ENCODE results near the gene NUP210.

NUP210 gene

GRCh38 chr3:13420045-13420830 lies at the start of gene NUP210:
Gene NUP210 (minus strand): TSS chr3:13420322. CDS start chr3:13420226, 96 bp downstream.
- peak; percentile 24; the same call in 1 of the 2 replicates for TF ChIP-seq CTCF (IDR thresholded peaks at IDR 0.05; ENCODE audit: low read depth, low read length)
- peak within 1 kb of the TSS; percentile 92 for H3K27ac ChIP-seq
- DNase-seq = peak; percentile 82

DNA sequence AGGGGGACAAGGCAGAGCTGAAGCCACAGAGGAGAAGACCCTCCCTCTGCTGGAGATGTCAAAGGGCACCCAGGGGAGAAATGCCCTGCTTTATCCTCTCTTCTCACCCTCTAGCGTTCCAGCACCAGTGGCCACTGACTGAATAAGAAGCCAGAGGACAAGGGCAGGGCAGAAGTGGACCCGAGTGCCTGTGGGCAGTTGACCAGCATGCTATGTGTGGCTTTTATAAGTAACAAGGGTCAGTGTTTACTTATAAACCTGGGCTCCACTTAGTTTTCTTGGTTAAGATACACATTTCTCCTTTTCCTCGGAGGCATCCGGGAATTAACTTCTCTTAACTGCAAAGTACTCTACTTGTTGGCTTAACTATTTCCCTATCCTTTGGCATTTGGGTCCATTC lies 46.7 kb upstream of the NUP210 start:
- no peak overlapping the region for H3K4me3 ChIP-seq (ENCODE audit: low read depth, low read length)
- H3K36me3 ChIP-seq = no peaks in the 10 kb centered on the region
- TF ChIP-seq CTCF (IDR thresholded peaks at IDR 0.05; ENCODE audit: low read depth, low read length) = no peak
- no peak overlapping the region for H3K27ac ChIP-seq
- DNase-seq = no peak
- no peaks in the 10 kb centered on the region for H3K27me3 ChIP-seq (ENCODE audit: insufficient read depth, low read depth, severe bottlenecking)
- no peaks in the 10 kb centered on the region for H3K9me3 ChIP-seq (ENCODE audit: severe bottlenecking)

More at GRCh38 chr3:13420045-13420830, at the start of gene NUP210:
- Histone ChIP-seq H3K36me3 (peaks cover 25% of the 10 kb centered on the region), H3K27me3 (ENCODE audit: insufficient read depth, low read depth, severe bottlenecking) (no peaks in the 10 kb centered on the region), H3K9me3 (ENCODE audit: severe bottlenecking) (no peaks in the 10 kb centered on the region), H3K4me3 (ENCODE audit: low read depth, low read length) (peak within 1 kb of the TSS; percentile 70)

- Histone ChIP-seq H3K36me3 (no peaks in the 10 kb centered on the region), H3K4me3 (ENCODE audit: low read depth, low read length) (no peak overlapping the region), H3K27ac (no peak overlapping the region), H3K9me3 (ENCODE audit: severe bottlenecking) (no peaks in the 10 kb centered on the region), H3K27me3 (ENCODE audit: insufficient read depth, low read depth, severe bottlenecking) (no peaks in the 10 kb centered on the region)
- DNase-seq = no peak
- no peak for TF ChIP-seq CTCF (IDR thresholded peaks at IDR 0.05; ENCODE audit: low read depth, low read length)
Measured at GRCh38 chr3:13465236-13465873, 45.2 kb upstream of the NUP210 start.

- Histone ChIP-seq H3K9me3 (ENCODE audit: severe bottlenecking) (no peaks in the 10 kb centered on the region), H3K27ac (no peak overlapping the region), H3K4me3 (ENCODE audit: low read depth, low read length) (no peak overlapping the region), H3K27me3 (ENCODE audit: insufficient read depth, low read depth, severe bottlenecking) (no peaks in the 10 kb centered on the region), H3K36me3 (no peaks in the 10 kb centered on the region)
- DNase-seq = no peak
- TF ChIP-seq CTCF (IDR thresholded peaks at IDR 0.05; ENCODE audit: low read depth, low read length) = no peak
Measured at GRCh38 chr3:13463618-13464400, 43.7 kb upstream of the NUP210 start.

DNA sequence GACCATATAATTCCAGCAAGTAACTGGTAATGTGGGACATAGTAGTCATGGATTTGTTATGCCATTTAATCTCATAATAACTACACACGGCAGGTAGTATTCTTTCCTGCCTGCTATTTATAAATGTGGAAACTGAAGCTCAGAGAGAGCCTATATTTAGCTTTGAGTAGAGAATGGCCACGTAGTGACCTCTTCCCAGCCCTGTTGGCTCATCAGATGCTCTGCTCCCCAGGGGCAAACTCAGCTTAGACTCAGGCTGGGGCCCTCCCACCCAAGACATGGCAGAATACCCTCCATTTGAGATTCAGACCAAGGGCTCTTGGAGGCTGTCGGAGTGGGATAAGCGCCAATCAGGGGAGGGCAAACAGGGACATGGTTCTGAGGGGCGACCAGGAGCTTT lies 42.7 kb upstream of the NUP210 start:
- H3K9me3 ChIP-seq (ENCODE audit: severe bottlenecking) = no peaks in the 10 kb centered on the region
- no peak for DNase-seq
- H3K27me3 ChIP-seq (ENCODE audit: insufficient read depth, low read depth, severe bottlenecking) = no peaks in the 10 kb centered on the region
- no peak overlapping the region for H3K27ac ChIP-seq
- no peaks in the 10 kb centered on the region for H3K36me3 ChIP-seq
- H3K4me3 ChIP-seq (ENCODE audit: low read depth, low read length) = no peak overlapping the region
- TF ChIP-seq CTCF (IDR thresholded peaks at IDR 0.05; ENCODE audit: low read depth, low read length) = no peak
